Stimulated activated naive B cell treated with anti-CD40 and anti-IgM and Interleukin-4, amounts not matched to agents 10 μg/mL and 1 μg/mL and 100 μg/mL, for 72 hours (primary cell): ENCODE measurements around the gene ZCCHC3.
"Not testable (repeated sequence)": the region's sequence is repeated elsewhere in the genome, so short reads cannot be mapped to it uniquely, and the experiment has no call there.

Experiments used
- ATAC-seq, 2 donors: fragments of 150-1000 bp; cut with Tn5 transposase; replicated peaks; 2 replicates each; pipeline ENCODE4 v1.10.0; 2021; ENCODE audit warnings: moderate library complexity in 1 of 2
- DNase-seq: peaks from one replicate; pipeline ENCODE4 v3.0.0; 2021
- H3K27ac Mint-ChIP-seq: one replicate; pipeline ENCODE4 v1.8.0; 2022; ENCODE audit warnings: mild to moderate bottlenecking, mixed read lengths
- H3K27me3 Mint-ChIP-seq, 2 donors: one replicate each; pipeline ENCODE4 v1.8.0; 2022; ENCODE audit warnings: mixed read lengths in 2 of 2
- H3K36me3 Mint-ChIP-seq, 2 donors: one replicate each; pipeline ENCODE4 v1.8.0; 2022; ENCODE audit warnings: mixed read lengths in 2 of 2, mild to moderate bottlenecking in 1 of 2
- H3K4me1 Mint-ChIP-seq, 2 donors: one replicate each; pipeline ENCODE4 v1.8.0; 2022; ENCODE audit warnings: mixed read lengths in 2 of 2, mild to moderate bottlenecking in 1 of 2
- H3K4me3 Mint-ChIP-seq, 2 donors: one replicate each; pipeline ENCODE4 v1.8.0; 2022; ENCODE audit warnings: mild to moderate bottlenecking in 2 of 2, mixed read lengths in 2 of 2, moderate library complexity in 1 of 2
- H3K9me3 Mint-ChIP-seq, 2 donors: one replicate each; pipeline ENCODE4 v1.8.0; 2022; ENCODE audit warnings: mixed read lengths in 2 of 2, mild to moderate bottlenecking in 1 of 2

The ZCCHC3 gene

GRCh38 chr20:329851-330232, 32.5 kb downstream of the ZCCHC3 start:
- Mint-ChIP-seq H3K36me3 (peaks cover 1 to 8% of the 10 kb centered on the region in 2 donors), H3K9me3 (no peaks in the 10 kb centered on the region), H3K27me3 (no peaks in the 10 kb centered on the region), H3K4me1 (peaks cover 28 to 35% of the 10 kb centered on the region in 2 donors), H3K27ac (peak overlapping the region; percentile 31), H3K4me3 (no peak overlapping the region)
- ATAC-seq: no peak
- no peak for DNase-seq

GRCh38 chr20:330233-331149, 33.1 kb downstream of the ZCCHC3 start:
- peak overlapping the region; percentile 31 for H3K27ac Mint-ChIP-seq
- no peaks in the 10 kb centered on the region for H3K9me3 Mint-ChIP-seq
- H3K4me1 Mint-ChIP-seq: peaks cover 28 to 35% of the 10 kb centered on the region in 2 donors
- peaks cover 1 to 8% of the 10 kb centered on the region in 2 donors for H3K36me3 Mint-ChIP-seq
- DNase-seq (peak; percentile 51), ATAC-seq (peak; percentile 66 to 70)
- no peaks in the 10 kb centered on the region for H3K27me3 Mint-ChIP-seq
- H3K4me3 Mint-ChIP-seq: no peak overlapping the region

GRCh38 chr20:334578-334977, 37.2 kb downstream of the ZCCHC3 start:
- Mint-ChIP-seq H3K36me3 (peaks cover 0 to 4% of the 10 kb centered on the region in 2 donors), H3K27me3 (no peaks in the 10 kb centered on the region), H3K9me3 (no peaks in the 10 kb centered on the region), H3K27ac (no peak overlapping the region), H3K4me1 (peaks cover 22 to 30% of the 10 kb centered on the region in 2 donors), H3K4me3 (no peak overlapping the region)
- ATAC-seq (no peak), DNase-seq (no peak)

DNA sequence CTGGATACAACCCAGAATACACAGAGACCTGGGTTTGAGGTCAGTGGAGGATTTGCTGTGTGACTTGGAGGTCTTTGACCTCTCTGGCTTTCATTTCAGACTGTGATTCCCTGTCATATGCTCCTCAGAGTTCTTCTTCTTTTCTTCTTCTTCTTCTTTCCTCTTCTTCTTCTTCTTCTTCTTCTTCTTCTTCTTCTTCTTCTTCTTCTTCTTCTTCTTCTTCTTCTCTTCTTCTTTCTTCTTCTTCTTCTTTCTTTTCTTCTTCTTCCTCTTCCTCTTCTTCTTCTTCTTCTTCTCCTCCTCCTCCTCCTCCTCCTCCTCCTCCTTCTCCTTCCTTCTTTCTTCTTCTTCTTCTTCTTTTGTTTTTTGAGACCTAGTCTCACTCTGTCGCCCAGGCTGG, 38.7 kb downstream of the ZCCHC3 start:
- not testable (repeated sequence) for H3K9me3 Mint-ChIP-seq, ATAC-seq, DNase-seq, H3K36me3 Mint-ChIP-seq, H3K4me3 Mint-ChIP-seq, H3K27ac Mint-ChIP-seq, H3K27me3 Mint-ChIP-seq
- H3K4me1 Mint-ChIP-seq: peaks cover 13 to 20% of the 10 kb centered on the region in 2 donors

DNA sequence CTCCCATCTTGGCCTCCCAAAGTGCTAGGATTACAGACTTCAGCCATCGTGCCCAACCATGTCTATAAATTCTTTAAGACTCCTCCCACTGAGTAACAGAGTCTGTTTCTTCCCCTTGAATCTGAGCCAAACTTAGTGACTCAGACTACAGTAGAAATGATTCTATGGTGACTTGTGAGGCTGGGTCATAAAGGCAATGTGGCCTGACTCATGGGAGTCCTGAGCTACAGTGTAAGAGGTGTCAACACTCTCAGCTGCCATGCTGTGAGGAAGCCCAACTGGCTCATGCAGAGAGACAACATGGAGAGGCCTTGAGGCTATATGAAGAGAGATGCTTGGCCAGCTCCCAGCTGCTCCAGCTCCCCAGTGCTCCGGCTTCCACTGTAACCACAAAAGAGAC, 44.3 kb downstream of the ZCCHC3 start:
- Mint-ChIP-seq H3K27ac (no peak overlapping the region), H3K4me3 (no peak overlapping the region), H3K9me3 (peaks cover 0 to 2% of the 10 kb centered on the region in 2 donors), H3K36me3 (peaks cover 10 to 11% of the 10 kb centered on the region in 2 donors), H3K27me3 (no peaks in the 10 kb centered on the region), H3K4me1 (peaks cover 17 to 20% of the 10 kb centered on the region in 2 donors)
- no peak for DNase-seq
- peak; percentile 48 to 65 for ATAC-seq

GRCh38 chr20:343107-343506, 45.7 kb downstream of the ZCCHC3 start:
- ATAC-seq: no peak

DNA sequence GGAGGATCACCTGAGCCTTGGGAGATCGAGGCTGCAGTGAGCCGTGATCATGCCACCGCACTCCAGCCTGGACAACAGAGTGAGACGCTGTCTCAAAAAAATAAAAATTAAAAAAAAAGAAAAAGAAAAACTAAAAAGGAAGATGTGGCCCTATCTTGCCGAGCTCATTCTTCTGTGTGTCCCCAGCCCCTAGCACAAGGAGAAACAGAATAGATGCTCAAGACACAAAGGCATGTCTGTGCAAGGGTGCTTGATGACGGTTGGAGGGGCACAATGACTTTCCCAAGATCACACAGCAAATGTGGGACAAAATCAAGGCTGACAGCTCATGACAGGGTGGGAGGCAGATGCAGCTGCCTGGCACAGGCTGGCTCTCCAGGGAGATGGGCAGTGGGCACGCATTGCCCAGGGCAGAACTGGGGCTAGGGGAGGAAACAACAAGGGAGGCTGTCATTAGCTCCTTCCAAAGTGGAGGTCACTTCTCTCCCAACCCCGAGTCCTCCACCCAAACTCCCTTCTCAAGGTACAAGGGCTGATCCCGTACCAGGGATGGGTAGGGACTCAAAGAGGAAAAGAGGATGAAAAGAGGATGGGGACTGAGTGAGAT, 48.8 kb downstream of the ZCCHC3 start:
- Mint-ChIP-seq H3K36me3 (peaks cover 13 to 14% of the 10 kb centered on the region in 2 donors), H3K9me3 (peaks cover 0 to 2% of the 10 kb centered on the region in 2 donors), H3K4me1 (peaks cover 11 to 16% of the 10 kb centered on the region in 2 donors), H3K4me3 (peak overlapping the region; percentile 90 to 95), H3K27ac (peak overlapping the region; percentile 93), H3K27me3 (no peaks in the 10 kb centered on the region)
- ATAC-seq (no peak), DNase-seq (no peak)

More at GRCh38 chr20:343107-343506, 45.7 kb downstream of the ZCCHC3 start:
- Mint-ChIP-seq H3K36me3 (peaks cover 10 to 11% of the 10 kb centered on the region in 2 donors), H3K27ac (no peak overlapping the region), H3K4me3 (no peak overlapping the region), H3K4me1 (peaks cover 12 to 15% of the 10 kb centered on the region in 2 donors), H3K27me3 (no peaks in the 10 kb centered on the region), H3K9me3 (peaks cover 0 to 2% of the 10 kb centered on the region in 2 donors)
- no peak for DNase-seq

DNA sequence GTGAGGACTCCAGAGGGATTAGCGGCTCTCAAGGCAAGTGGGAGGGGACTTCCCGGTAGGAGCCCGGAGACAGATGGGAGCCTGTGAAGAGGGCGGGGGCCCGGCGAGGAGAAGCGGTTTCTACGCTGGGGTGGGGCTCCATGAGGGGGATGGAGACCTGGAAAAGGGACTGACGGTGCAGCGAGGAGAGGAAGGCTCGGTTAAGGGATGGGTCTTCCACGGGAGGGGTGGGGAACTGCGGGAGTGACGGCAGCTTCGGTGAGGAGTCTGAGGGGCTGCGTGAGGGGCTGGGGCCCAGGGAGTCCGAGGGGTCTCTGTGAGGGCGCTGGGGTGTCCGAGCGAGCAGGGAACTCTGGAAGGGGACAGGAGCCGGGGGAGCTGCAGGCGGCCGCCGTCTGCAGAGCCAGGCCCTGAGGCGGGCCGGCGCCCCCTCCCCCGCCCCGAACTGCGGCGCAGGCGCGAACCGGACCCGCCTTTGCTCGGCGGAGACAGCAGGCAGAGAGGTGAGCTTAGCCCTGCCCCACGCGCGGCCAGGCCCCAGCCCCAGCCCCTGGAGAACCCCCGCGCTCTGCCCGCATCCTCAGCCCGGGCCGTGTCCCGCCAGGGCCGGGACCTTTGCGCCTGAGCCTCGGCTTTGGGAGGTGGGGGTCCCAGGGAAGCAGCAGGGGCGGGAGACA, 49.4 kb downstream of the ZCCHC3 start, which contains the start of gene NRSN2:
Gene NRSN2 (plus strand): TSS at position 472 of the 677 bp plus-strand sequence. CDS start 2,533 bp downstream, outside the sequence.
- peak; percentile 34 for DNase-seq
- ATAC-seq: peak; percentile 62 to 64
- Mint-ChIP-seq H3K36me3 (peaks cover 12 to 13% of the 10 kb centered on the region in 2 donors), H3K27ac (peak within 1 kb of the TSS; percentile 93), H3K4me3 (peak within 1 kb of the TSS; percentile 90 to 95), H3K27me3 (no peaks in the 10 kb centered on the region), H3K4me1 (peaks cover 11 to 16% of the 10 kb centered on the region in 2 donors), H3K9me3 (peaks cover 0 to under 1% of the 10 kb centered on the region in 2 donors)

DNA sequence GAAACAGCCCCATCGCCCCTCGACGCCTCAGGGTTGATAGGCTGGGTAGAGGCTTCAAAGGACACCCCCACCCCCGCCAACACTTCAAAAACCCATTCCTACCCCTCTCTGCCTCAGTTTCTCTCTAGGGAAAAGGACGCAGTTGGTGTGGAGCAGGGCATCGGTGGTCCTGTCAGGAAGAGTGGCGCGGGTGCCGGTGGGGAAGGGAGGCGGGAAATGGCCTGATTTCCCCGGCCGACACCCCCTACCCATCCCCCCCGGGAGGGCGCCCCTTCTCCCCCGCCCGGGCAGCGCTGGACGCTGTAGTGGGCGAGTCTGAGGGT, 49.9 kb downstream of the ZCCHC3 start:
- Mint-ChIP-seq H3K4me3 (peak overlapping the region; percentile 90 to 95), H3K9me3 (no peaks in the 10 kb centered on the region), H3K27me3 (no peaks in the 10 kb centered on the region), H3K27ac (peak overlapping the region; percentile 82), H3K36me3 (peaks cover 11 to 13% of the 10 kb centered on the region in 2 donors), H3K4me1 (peaks cover 11 to 16% of the 10 kb centered on the region in 2 donors)
- peak in 1 of 2 donors; percentile 2 for ATAC-seq
- no peak for DNase-seq

GRCh38 chr20:347640-348484, 50.5 kb downstream of the ZCCHC3 start:
- Mint-ChIP-seq H3K36me3 (peaks cover 11 to 12% of the 10 kb centered on the region in 2 donors), H3K27ac (peak overlapping the region; percentile 74), H3K4me1 (peaks cover 11 to 16% of the 10 kb centered on the region in 2 donors), H3K27me3 (no peaks in the 10 kb centered on the region), H3K4me3 (peak overlapping the region; percentile 90 to 95), H3K9me3 (no peaks in the 10 kb centered on the region)
- peak; percentile 84 to 87 for ATAC-seq
- DNase-seq: peak; percentile 73

DNA sequence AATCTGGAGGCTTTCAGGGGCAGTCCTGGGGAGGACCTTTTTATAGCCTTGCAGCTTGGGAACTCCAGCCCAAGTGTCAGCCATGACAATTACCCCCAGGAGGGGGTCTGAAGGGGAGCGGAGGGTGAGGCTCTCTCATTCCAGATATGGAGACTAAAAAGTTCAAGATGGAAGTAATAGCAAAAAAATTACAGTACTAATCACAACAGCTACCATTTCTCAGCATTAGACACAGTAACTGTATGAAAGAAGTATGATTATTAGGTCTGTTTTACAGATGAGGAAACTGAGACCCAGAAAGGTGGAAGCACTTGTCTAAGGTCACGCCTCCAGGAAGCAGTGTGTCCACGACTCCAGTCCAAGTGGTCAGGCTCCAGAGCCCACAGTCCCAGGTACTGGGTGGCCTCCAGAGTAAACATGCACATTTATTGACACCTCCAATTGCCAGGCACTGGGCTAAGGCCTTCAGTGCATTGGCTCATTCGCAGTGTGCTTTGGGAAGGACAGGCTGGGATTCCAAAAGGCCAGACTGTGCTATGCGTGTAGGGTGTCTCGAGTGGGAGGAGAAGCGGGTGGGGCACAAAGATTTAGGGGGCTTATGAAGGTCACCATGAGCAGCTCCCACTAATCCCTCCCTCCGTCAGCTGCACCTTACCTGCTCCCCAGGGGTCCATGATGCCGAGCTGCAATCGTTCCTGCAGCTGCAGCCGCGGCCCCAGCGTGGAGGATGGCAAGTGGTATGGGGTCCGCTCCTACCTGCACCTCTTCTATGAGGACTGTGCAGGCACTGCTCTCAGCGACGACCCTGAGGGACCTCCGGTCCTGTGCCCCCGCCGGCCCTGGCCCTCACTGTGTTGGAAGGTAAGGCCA, 51.8 kb downstream of the ZCCHC3 start:
- Mint-ChIP-seq H3K9me3 (no peaks in the 10 kb centered on the region), H3K4me3 (no peak overlapping the region)

More for the DNA sequence above, 51.8 kb downstream of the ZCCHC3 start:
- ATAC-seq (no peak), DNase-seq (no peak)
- Mint-ChIP-seq H3K27ac (no peak overlapping the region), H3K27me3 (no peaks in the 10 kb centered on the region), H3K4me1 (peaks cover 11 to 17% of the 10 kb centered on the region in 2 donors), H3K36me3 (peaks cover 11 to 15% of the 10 kb centered on the region in 2 donors)
